ENCODE measurements around the gene ZNRF3.

The ZNRF3 gene

GRCh38 chr22:29006346-29006745 is 123.0 kb downstream of the ZNRF3 start:
- H3K4me3 Mint-ChIP-seq = no peak overlapping the region
- no peaks in the 10 kb centered on the region for H3K4me1 Mint-ChIP-seq (ENCODE audit: low read depth)
- no peaks in the 10 kb centered on the region for H3K36me3 Mint-ChIP-seq (ENCODE audit: low read depth)
- H3K9me3 Mint-ChIP-seq = no peaks in the 10 kb centered on the region
- H3K27ac Mint-ChIP-seq = no peak overlapping the region
- H3K27me3 Mint-ChIP-seq (ENCODE audit: low read depth) = peaks cover 42% of the 10 kb centered on the region
- no peak for DNase-seq (ENCODE audit: low spot score)

GRCh38 chr22:29009148-29009547 is 125.8 kb downstream of the ZNRF3 start:
- no peak overlapping the region for H3K4me3 Mint-ChIP-seq
- H3K27ac Mint-ChIP-seq = no peak overlapping the region
- no peaks in the 10 kb centered on the region for H3K4me1 Mint-ChIP-seq (ENCODE audit: low read depth)
- peaks cover 40% of the 10 kb centered on the region for H3K27me3 Mint-ChIP-seq (ENCODE audit: low read depth)
- H3K9me3 Mint-ChIP-seq = no peaks in the 10 kb centered on the region
- no peak for DNase-seq (ENCODE audit: low spot score)
- no peaks in the 10 kb centered on the region for H3K36me3 Mint-ChIP-seq (ENCODE audit: low read depth)

- no peaks in the 10 kb centered on the region for H3K9me3 Mint-ChIP-seq
- H3K4me3 Mint-ChIP-seq = no peak overlapping the region
- H3K4me1 Mint-ChIP-seq (ENCODE audit: low read depth) = peaks cover 6% of the 10 kb centered on the region
- peaks cover 21% of the 10 kb centered on the region for H3K27me3 Mint-ChIP-seq (ENCODE audit: low read depth)
- no peaks in the 10 kb centered on the region for H3K36me3 Mint-ChIP-seq (ENCODE audit: low read depth)
- no peak overlapping the region for H3K27ac Mint-ChIP-seq
- DNase-seq (ENCODE audit: low spot score) = no peak
Measured at GRCh38 chr22:29011240-29012100, 128.1 kb downstream of the ZNRF3 start.

GRCh38 chr22:29012101-29012433 is 128.7 kb downstream of the ZNRF3 start:
- H3K27ac Mint-ChIP-seq = no peak overlapping the region
- no peak overlapping the region for H3K4me3 Mint-ChIP-seq
- H3K9me3 Mint-ChIP-seq = no peaks in the 10 kb centered on the region
- H3K4me1 Mint-ChIP-seq (ENCODE audit: low read depth) = peaks cover 6% of the 10 kb centered on the region
- no peak for DNase-seq (ENCODE audit: low spot score)
- peaks cover 18% of the 10 kb centered on the region for H3K27me3 Mint-ChIP-seq (ENCODE audit: low read depth)
- H3K36me3 Mint-ChIP-seq (ENCODE audit: low read depth) = no peaks in the 10 kb centered on the region

GRCh38 chr22:29012952-29013351 is 129.6 kb downstream of the ZNRF3 start:
- peaks cover 6% of the 10 kb centered on the region for H3K4me1 Mint-ChIP-seq (ENCODE audit: low read depth)
- no peak for DNase-seq (ENCODE audit: low spot score)
- no peaks in the 10 kb centered on the region for H3K9me3 Mint-ChIP-seq
- peaks cover 26% of the 10 kb centered on the region for H3K27me3 Mint-ChIP-seq (ENCODE audit: low read depth)
- H3K4me3 Mint-ChIP-seq = no peak overlapping the region
- H3K36me3 Mint-ChIP-seq (ENCODE audit: low read depth) = no peaks in the 10 kb centered on the region
- H3K27ac Mint-ChIP-seq = no peak overlapping the region

GRCh38 chr22:29014293-29014692 is 130.9 kb downstream of the ZNRF3 start:
- Mint-ChIP-seq H3K9me3 (peaks cover 4% of the 10 kb centered on the region), H3K27ac (no peak overlapping the region), H3K4me3 (no peak overlapping the region), H3K36me3 (ENCODE audit: low read depth) (no peaks in the 10 kb centered on the region), H3K27me3 (ENCODE audit: low read depth) (peaks cover 28% of the 10 kb centered on the region), H3K4me1 (ENCODE audit: low read depth) (peaks cover 6% of the 10 kb centered on the region)
- no peak for DNase-seq (ENCODE audit: low spot score)

GRCh38 chr22:29014773-29015172 is 131.4 kb downstream of the ZNRF3 start:
- no peaks in the 10 kb centered on the region for H3K36me3 Mint-ChIP-seq (ENCODE audit: low read depth)
- no peak overlapping the region for H3K27ac Mint-ChIP-seq
- H3K9me3 Mint-ChIP-seq = peaks cover 4% of the 10 kb centered on the region
- H3K27me3 Mint-ChIP-seq (ENCODE audit: low read depth) = peaks cover 33% of the 10 kb centered on the region
- DNase-seq (ENCODE audit: low spot score) = no peak
- H3K4me1 Mint-ChIP-seq (ENCODE audit: low read depth) = peaks cover 6% of the 10 kb centered on the region
- no peak overlapping the region for H3K4me3 Mint-ChIP-seq

- H3K27ac Mint-ChIP-seq = no peak overlapping the region
- peaks cover 27% of the 10 kb centered on the region for H3K27me3 Mint-ChIP-seq (ENCODE audit: low read depth)
- H3K4me3 Mint-ChIP-seq = no peak overlapping the region
- DNase-seq (ENCODE audit: low spot score) = no peak
- peaks cover 4% of the 10 kb centered on the region for H3K9me3 Mint-ChIP-seq
- no peaks in the 10 kb centered on the region for H3K36me3 Mint-ChIP-seq (ENCODE audit: low read depth)
- H3K4me1 Mint-ChIP-seq (ENCODE audit: low read depth) = peaks cover 6% of the 10 kb centered on the region
Measured at GRCh38 chr22:29016067-29016938, 132.9 kb downstream of the ZNRF3 start.

- no peak overlapping the region for H3K4me3 Mint-ChIP-seq
- no peak for DNase-seq (ENCODE audit: low spot score)
- peaks cover 38% of the 10 kb centered on the region for H3K27me3 Mint-ChIP-seq (ENCODE audit: low read depth)
- H3K36me3 Mint-ChIP-seq (ENCODE audit: low read depth) = no peaks in the 10 kb centered on the region
- peaks cover 6% of the 10 kb centered on the region for H3K4me1 Mint-ChIP-seq (ENCODE audit: low read depth)
- no peak overlapping the region for H3K27ac Mint-ChIP-seq
- H3K9me3 Mint-ChIP-seq = peaks cover 4% of the 10 kb centered on the region
Measured at GRCh38 chr22:29018293-29019189, 135.2 kb downstream of the ZNRF3 start.

GRCh38 chr22:29022101-29022817 is 138.9 kb downstream of the ZNRF3 start:
- peaks cover 4% of the 10 kb centered on the region for H3K9me3 Mint-ChIP-seq
- H3K27me3 Mint-ChIP-seq (ENCODE audit: low read depth) = peaks cover 53% of the 10 kb centered on the region
- no peak for DNase-seq (ENCODE audit: low spot score)
- H3K4me1 Mint-ChIP-seq (ENCODE audit: low read depth) = no peaks in the 10 kb centered on the region
- no peaks in the 10 kb centered on the region for H3K36me3 Mint-ChIP-seq (ENCODE audit: low read depth)
- H3K4me3 Mint-ChIP-seq = no peak overlapping the region
- no peak overlapping the region for H3K27ac Mint-ChIP-seq

GRCh38 chr22:29023172-29023796 is 139.9 kb downstream of the ZNRF3 start:
- no peak for DNase-seq (ENCODE audit: low spot score)
- Mint-ChIP-seq H3K4me3 (no peak overlapping the region), H3K27me3 (ENCODE audit: low read depth) (peaks cover 53% of the 10 kb centered on the region), H3K4me1 (ENCODE audit: low read depth) (no peaks in the 10 kb centered on the region), H3K9me3 (peaks cover 4% of the 10 kb centered on the region), H3K27ac (no peak overlapping the region), H3K36me3 (ENCODE audit: low read depth) (no peaks in the 10 kb centered on the region)

- peaks cover 13% of the 10 kb centered on the region for H3K4me1 Mint-ChIP-seq (ENCODE audit: low read depth)
- H3K4me3 Mint-ChIP-seq = no peak overlapping the region
- DNase-seq (ENCODE audit: low spot score) = no peak
- no peaks in the 10 kb centered on the region for H3K9me3 Mint-ChIP-seq
- H3K27me3 Mint-ChIP-seq (ENCODE audit: low read depth) = peaks cover 71% of the 10 kb centered on the region
- no peak overlapping the region for H3K27ac Mint-ChIP-seq
- H3K36me3 Mint-ChIP-seq (ENCODE audit: low read depth) = no peaks in the 10 kb centered on the region
Measured at GRCh38 chr22:29026579-29026978, 143.2 kb downstream of the ZNRF3 start.

GRCh38 chr22:29028468-29028867 is 145.1 kb downstream of the ZNRF3 start:
- Mint-ChIP-seq H3K9me3 (no peaks in the 10 kb centered on the region), H3K4me3 (no peak overlapping the region)

More at GRCh38 chr22:29028468-29028867, 145.1 kb downstream of the ZNRF3 start:
- no peaks in the 10 kb centered on the region for H3K36me3 Mint-ChIP-seq (ENCODE audit: low read depth)
- peaks cover 71% of the 10 kb centered on the region for H3K27me3 Mint-ChIP-seq (ENCODE audit: low read depth)
- H3K4me1 Mint-ChIP-seq (ENCODE audit: low read depth) = peaks cover 13% of the 10 kb centered on the region
- no peak overlapping the region for H3K27ac Mint-ChIP-seq
- no peak for DNase-seq (ENCODE audit: low spot score)
